Activated CD4-positive, alpha-beta memory T cell treated with anti-CD3 and anti-CD28 coated beads for 36 hours (primary cell): ENCODE measurements around the gene GATAD2B. TPM values are rescaled to one million over a fixed set of nuclear protein-coding genes. Genes with fewer than 3 reads are reported as not detected.
"Not testable (repeated sequence)": the region's sequence is repeated elsewhere in the genome, so short reads cannot be mapped to it uniquely, and the experiment has no call there.

Experiments
- CTCF ChIA-PET: fragments of 350-600 bp; sonication (Branson Sonifier 250); formaldehyde crosslinking; loops from one replicate; lab custom pipeline; 2021; ENCODE audit warnings: antibody characterized with exemption, inconsistent platforms; lab: Charles Lee
- POLR2A ChIA-PET: fragments of 350-600 bp; sonication (Branson Sonifier 250); formaldehyde crosslinking; loops from one replicate; lab custom pipeline; 2021; ENCODE audit warnings: antibody characterized with exemption; lab: Charles Lee
- DNase-seq: peaks from one replicate; pipeline ENCODE4 v3.0.0-alpha.2; 2020
- H3K27ac Mint-ChIP-seq: one replicate; pipeline ENCODE4 v1.8.0; 2021; ENCODE audit warnings: mixed read lengths
- H3K27me3 Mint-ChIP-seq: one replicate; pipeline ENCODE4 v1.8.0; 2021; ENCODE audit warnings: mixed read lengths
- H3K36me3 Mint-ChIP-seq: one replicate; pipeline ENCODE4 v1.8.0; 2021; ENCODE audit warnings: mixed read lengths
- H3K4me1 Mint-ChIP-seq: one replicate; pipeline ENCODE4 v1.8.0; 2021; ENCODE audit warnings: low read depth, mixed read lengths
- H3K4me3 Mint-ChIP-seq: one replicate; pipeline ENCODE4 v1.8.0; 2021; ENCODE audit warnings: mild to moderate bottlenecking, mixed read lengths
- H3K9me3 Mint-ChIP-seq: one replicate; pipeline ENCODE4 v1.8.0; 2021; ENCODE audit warnings: mixed read lengths
- intact Hi-C: fragments of 100-400 bp; cut with micrococcal nuclease; formaldehyde crosslinking; loops from one replicate; pipeline ENCODE4 v1.15.1; 2023
- total RNA-seq, 2 experiments: library from RNA; stranded (reverse); gene quantifications; one replicate each; pipeline ENCODE4 v1.2.3, GENCODE V29; 2021

GATAD2B gene
- total RNA-seq, 2 experiments from 2014 or later = 66.4 to 67.9 TPM

DNA sequence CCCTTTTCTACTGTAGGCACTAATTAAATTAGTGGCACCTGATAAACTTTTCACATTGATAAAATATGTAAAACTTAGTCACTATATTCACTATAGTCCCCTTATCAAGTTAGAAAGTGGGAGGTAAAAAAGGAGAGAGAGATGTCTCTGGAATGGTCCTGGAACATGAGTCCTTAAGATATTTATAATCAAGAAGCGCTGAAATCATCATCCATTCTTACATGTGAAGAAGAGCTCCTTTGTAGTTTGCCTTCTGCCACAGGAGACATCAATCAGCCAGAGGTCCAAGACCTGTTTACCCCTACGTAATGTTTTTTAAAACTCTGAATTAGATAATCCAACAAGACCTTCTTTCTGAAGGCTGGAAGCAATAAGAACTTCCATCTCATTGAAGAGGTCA, 65.3 kb downstream of the GATAD2B start:
- ChIA-PET CTCF (no interaction called here), POLR2A (interaction anchor here (0.6 kb wide), 1 partner anchor 36 kb away, joined by 3 read pairs; no protein-coding TSS in a partner anchor)
- no peaks in the 10 kb centered on the region for H3K9me3 Mint-ChIP-seq
- no peak overlapping the region for H3K27ac Mint-ChIP-seq
- H3K27me3 Mint-ChIP-seq = no peaks in the 10 kb centered on the region
- peaks cover 12% of the 10 kb centered on the region for H3K36me3 Mint-ChIP-seq
- no peak overlapping the region for H3K4me3 Mint-ChIP-seq
- intact Hi-C loops = no loop called here
- DNase-seq = no peak
- peaks cover 17% of the 10 kb centered on the region for H3K4me1 Mint-ChIP-seq

GRCh38 chr1:153856763-153857162, 66.0 kb downstream of the GATAD2B start:
- POLR2A ChIA-PET = no interaction called here
- H3K36me3 Mint-ChIP-seq = peaks cover 19% of the 10 kb centered on the region
- no peak for DNase-seq
- intact Hi-C loops = no loop called here
- H3K4me3 Mint-ChIP-seq = no peak overlapping the region
- H3K9me3 Mint-ChIP-seq = no peaks in the 10 kb centered on the region
- H3K27me3 Mint-ChIP-seq = no peaks in the 10 kb centered on the region
- H3K27ac Mint-ChIP-seq = no peak overlapping the region
- peaks cover 22% of the 10 kb centered on the region for H3K4me1 Mint-ChIP-seq
- CTCF ChIA-PET = no interaction called here

DNA sequence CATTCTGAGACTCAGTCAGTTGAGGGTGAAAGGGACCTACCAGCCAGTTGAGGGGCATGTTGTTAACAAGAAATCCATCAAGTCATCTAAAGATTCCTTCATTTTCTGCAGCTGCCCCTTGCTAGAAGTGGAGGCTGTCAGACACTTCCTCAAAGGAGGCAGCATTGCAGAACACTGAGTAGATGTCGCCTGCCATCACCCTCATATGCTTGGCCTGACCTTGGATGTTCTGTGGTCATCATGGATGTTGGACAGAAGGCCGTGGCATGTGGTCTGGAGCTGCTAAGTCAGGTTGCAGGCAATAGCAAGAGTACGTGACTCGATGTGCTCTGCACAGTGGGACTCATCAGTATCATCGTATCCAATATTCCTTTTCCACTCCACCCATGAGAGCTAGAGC, 70.6 kb downstream of the GATAD2B start:
- Mint-ChIP-seq H3K9me3 (no peaks in the 10 kb centered on the region), H3K27ac (no peak overlapping the region), H3K4me1 (peaks cover 35% of the 10 kb centered on the region), H3K4me3 (no peak overlapping the region), H3K27me3 (no peaks in the 10 kb centered on the region), H3K36me3 (peaks cover 19% of the 10 kb centered on the region)
- POLR2A ChIA-PET = no interaction called here
- no peak for DNase-seq
- CTCF ChIA-PET = interaction anchor here (1.1 kb wide), 1 partner anchor 70 kb away, joined by 3 read pairs; no protein-coding TSS in a partner anchor
- intact Hi-C loops = no loop called here

GRCh38 chr1:153849487-153850185, 73.1 kb downstream of the GATAD2B start:
- Mint-ChIP-seq H3K36me3 (peaks cover 22% of the 10 kb centered on the region), H3K4me3 (no peak overlapping the region), H3K9me3 (no peaks in the 10 kb centered on the region), H3K27ac (peak overlapping the region; percentile 83), H3K27me3 (no peaks in the 10 kb centered on the region), H3K4me1 (peaks cover 35% of the 10 kb centered on the region)
- ChIA-PET CTCF (interaction anchor here (0.5 to 1.3 kb wide), 2 partner anchors 52 to 418 kb away, joined by 3 to 4 read pairs; no protein-coding TSS in a partner anchor), POLR2A (interaction anchor here (0.9 to 1.6 kb wide), 3 partner anchors 14 to 95 kb away, joined by 3 to 7 read pairs (median 3); no protein-coding TSS in a partner anchor)
- peak; percentile 56 for DNase-seq
- intact Hi-C loops = loop anchor here (5.0 kb wide), 1 partner anchor 42 kb away; no protein-coding TSS in a partner anchor

DNA sequence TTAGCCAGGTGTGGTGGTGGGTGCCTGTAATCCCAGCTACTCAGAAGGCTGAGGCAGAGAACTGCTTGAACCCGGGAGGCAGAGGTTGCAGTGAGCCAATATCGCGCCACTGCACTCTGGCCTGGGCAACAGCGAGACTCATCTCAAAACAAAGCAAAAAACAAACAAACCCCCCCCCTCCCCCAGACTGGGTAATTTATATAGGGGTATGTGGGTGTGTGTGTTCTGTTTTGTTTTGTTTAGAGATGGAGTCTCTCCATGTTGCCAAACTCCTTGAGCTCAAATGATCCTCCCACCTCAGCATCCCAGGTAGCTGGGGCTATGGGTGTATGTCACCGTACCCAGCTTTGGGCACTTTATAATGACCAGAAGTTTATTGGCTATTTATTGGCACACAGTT, 74.0 kb downstream of the GATAD2B start:
- Mint-ChIP-seq H3K27ac (no peak overlapping the region), H3K4me1 (peaks cover 36% of the 10 kb centered on the region), H3K4me3 (no peak overlapping the region), H3K36me3 (peaks cover 25% of the 10 kb centered on the region), H3K27me3 (no peaks in the 10 kb centered on the region), H3K9me3 (no peaks in the 10 kb centered on the region)
- intact Hi-C loops = loop anchor here (5.0 kb wide), 1 partner anchor 42 kb away; no protein-coding TSS in a partner anchor
- no peak for DNase-seq
- CTCF ChIA-PET = interaction anchor here (1.1 kb wide), 1 partner anchor 172 kb away, joined by 3 read pairs; no protein-coding TSS in a partner anchor
- POLR2A ChIA-PET = no interaction called here

GRCh38 chr1:153845158-153845557, 77.6 kb downstream of the GATAD2B start:
- intact Hi-C loops = loop anchor here (5.0 kb wide), 1 partner anchor 38 kb away; no protein-coding TSS in a partner anchor

DNA sequence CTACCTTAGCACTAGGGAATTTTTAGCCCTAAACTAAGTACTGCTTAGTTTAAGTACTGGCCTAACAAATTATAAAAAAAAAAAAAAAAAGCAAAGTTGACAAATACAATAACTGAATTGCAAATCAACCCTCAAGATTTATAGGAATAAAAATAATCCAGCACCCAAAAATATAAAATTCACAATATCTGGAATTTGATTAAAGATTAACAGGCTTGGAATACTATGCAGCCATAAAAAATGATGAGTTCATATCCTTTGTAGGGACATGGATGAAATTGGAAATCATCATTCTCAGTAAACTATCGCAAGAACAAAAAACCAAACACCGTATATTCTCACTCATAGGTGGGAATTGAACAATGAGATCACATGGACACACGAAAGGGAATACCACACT, 78.4 kb downstream of the GATAD2B start:
- H3K4me3 Mint-ChIP-seq, intact Hi-C loops, H3K27ac Mint-ChIP-seq, CTCF ChIA-PET, H3K9me3 Mint-ChIP-seq, H3K27me3 Mint-ChIP-seq, DNase-seq, POLR2A ChIA-PET, H3K36me3 Mint-ChIP-seq: not testable (repeated sequence)
- peaks cover 28% of the 10 kb centered on the region for H3K4me1 Mint-ChIP-seq

More at GRCh38 chr1:153845158-153845557, 77.6 kb downstream of the GATAD2B start:
- Mint-ChIP-seq H3K27me3 (no peaks in the 10 kb centered on the region), H3K4me1 (peaks cover 34% of the 10 kb centered on the region), H3K36me3 (peaks cover 9% of the 10 kb centered on the region), H3K4me3 (no peak overlapping the region), H3K27ac (no peak overlapping the region), H3K9me3 (no peaks in the 10 kb centered on the region)
- ChIA-PET POLR2A (no interaction called here), CTCF (interaction anchor here (1.0 kb wide), 1 partner anchor 17 kb away, joined by 3 read pairs; no protein-coding TSS in a partner anchor)
- no peak for DNase-seq

DNA sequence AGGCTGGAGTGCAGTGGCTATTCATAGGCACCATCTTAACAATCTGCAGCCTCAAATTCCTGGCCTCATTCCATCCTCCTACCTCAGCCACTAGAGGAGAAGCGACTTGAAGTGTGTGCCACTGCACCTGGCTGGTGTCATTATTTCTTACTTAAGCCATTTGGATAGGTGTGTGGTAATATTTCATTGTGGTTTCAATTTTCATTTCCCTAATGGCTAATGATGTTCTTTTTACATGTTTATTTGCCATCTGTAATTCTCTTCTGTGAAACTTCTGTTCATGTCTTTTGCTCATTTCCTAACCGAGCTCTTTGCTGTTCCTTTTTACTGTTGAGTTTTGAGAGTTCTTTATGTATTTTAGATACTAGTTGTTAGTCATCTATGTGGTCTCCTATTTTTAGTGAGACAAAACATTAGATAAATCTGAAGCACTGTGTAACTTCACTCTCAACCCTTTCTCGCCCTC, 80.7 kb downstream of the GATAD2B start:
- Mint-ChIP-seq H3K9me3 (no peaks in the 10 kb centered on the region), H3K27ac (peak overlapping the region; percentile 15)

DNA sequence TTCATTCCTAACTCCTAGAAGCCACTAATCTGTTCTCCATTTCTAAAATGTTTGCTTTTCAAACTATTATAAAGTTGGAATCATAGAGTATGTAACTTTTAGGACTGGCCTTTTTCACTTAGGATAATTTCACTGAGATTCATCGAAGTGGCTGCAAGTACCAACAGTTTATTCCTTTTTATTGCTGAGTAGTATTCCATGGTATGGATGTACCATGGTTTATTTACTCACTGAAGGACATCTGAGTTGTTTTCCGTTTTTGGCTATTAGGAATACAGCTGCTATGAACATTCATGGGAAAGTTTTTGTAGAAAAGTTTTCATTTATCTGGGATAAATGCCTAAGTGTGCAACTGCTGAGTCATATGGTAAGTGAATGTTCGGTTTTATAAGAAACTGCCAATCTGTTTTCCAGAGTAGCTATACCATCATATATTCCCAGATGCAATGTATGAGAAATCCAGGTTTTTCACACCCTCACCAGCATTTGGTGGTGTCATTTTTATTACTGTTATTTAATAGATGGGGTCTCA, 81.2 kb downstream of the GATAD2B start:
- CTCF ChIA-PET = no interaction called here

More for the DNA sequence above, 80.7 kb downstream of the GATAD2B start:
- Mint-ChIP-seq H3K36me3 (peaks cover 9% of the 10 kb centered on the region), H3K4me1 (peaks cover 31% of the 10 kb centered on the region), H3K27me3 (no peaks in the 10 kb centered on the region), H3K4me3 (no peak overlapping the region)
- no peak for DNase-seq
- POLR2A ChIA-PET = no interaction called here
- intact Hi-C loops = no loop called here
- CTCF ChIA-PET = no interaction called here

GRCh38 chr1:153840774-153841173, 82.0 kb downstream of the GATAD2B start:
- POLR2A ChIA-PET, DNase-seq, intact Hi-C loops, H3K9me3 Mint-ChIP-seq, H3K36me3 Mint-ChIP-seq, H3K27ac Mint-ChIP-seq, H3K4me3 Mint-ChIP-seq, H3K27me3 Mint-ChIP-seq, CTCF ChIA-PET: not testable (repeated sequence)
- peaks cover 32% of the 10 kb centered on the region for H3K4me1 Mint-ChIP-seq

More for the DNA sequence above, 81.2 kb downstream of the GATAD2B start:
- intact Hi-C loops = no loop called here
- Mint-ChIP-seq H3K36me3 (peaks cover 9% of the 10 kb centered on the region), H3K27me3 (no peaks in the 10 kb centered on the region), H3K9me3 (no peaks in the 10 kb centered on the region), H3K27ac (peak overlapping the region; percentile 38), H3K4me3 (no peak overlapping the region), H3K4me1 (peaks cover 35% of the 10 kb centered on the region)
- DNase-seq = no peak
- POLR2A ChIA-PET = interaction anchor here (0.6 kb wide), 1 partner anchor 84 kb away, joined by 4 read pairs; no protein-coding TSS in a partner anchor

DNA sequence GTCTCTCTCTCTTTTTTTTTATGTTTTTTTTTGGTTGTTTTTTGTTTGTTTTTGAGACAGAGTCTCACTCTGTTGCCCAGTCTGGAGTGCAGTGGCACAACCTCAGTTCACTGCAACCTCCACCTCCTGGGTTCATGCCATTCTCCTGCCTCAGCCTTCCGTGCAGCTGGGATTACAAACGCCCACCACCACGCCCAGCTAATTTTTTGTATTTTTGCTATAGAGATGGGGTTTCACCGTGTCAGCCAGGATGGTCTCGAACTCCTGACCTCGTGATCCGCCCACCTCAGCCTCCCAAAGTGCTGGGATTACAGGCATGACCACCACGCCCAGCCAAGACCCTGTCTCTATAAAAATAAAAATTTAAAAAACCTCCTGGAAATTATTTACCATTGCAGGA, 88.8 kb downstream of the GATAD2B start:
- CTCF ChIA-PET, H3K36me3 Mint-ChIP-seq, POLR2A ChIA-PET, H3K27me3 Mint-ChIP-seq, intact Hi-C loops, H3K4me3 Mint-ChIP-seq, DNase-seq, H3K9me3 Mint-ChIP-seq, H3K27ac Mint-ChIP-seq: not testable (repeated sequence)
- peaks cover 15% of the 10 kb centered on the region for H3K4me1 Mint-ChIP-seq

DNA sequence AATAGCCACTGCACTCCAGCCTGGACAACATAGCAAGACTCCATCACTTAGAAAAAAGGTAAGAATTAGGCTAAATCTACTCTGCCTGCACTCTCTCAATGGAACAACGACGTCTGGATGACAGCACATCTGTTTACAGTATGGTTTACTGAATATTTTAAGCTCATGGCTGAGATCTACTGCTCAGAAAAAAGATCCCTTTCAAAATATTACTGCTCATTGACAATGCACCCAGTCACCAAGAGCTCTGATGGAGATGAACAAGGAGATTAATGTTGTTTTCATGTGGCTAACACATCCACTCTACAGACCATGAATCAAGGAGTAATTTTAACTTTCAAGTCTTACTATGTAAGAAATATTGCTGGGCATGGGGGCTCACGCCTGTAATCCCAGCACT, 89.6 kb downstream of the GATAD2B start:
- H3K27me3 Mint-ChIP-seq = no peaks in the 10 kb centered on the region
- ChIA-PET POLR2A (no interaction called here), CTCF (interaction anchor here (1.2 kb wide), 1 partner anchor 113 kb away, joined by 4 read pairs; the partner anchor contains the start of gene DENND4B)
- no peak overlapping the region for H3K4me3 Mint-ChIP-seq
- no peak for DNase-seq
- intact Hi-C loops = no loop called here
- no peaks in the 10 kb centered on the region for H3K9me3 Mint-ChIP-seq
- H3K4me1 Mint-ChIP-seq = peaks cover 13% of the 10 kb centered on the region
- peaks cover 3% of the 10 kb centered on the region for H3K36me3 Mint-ChIP-seq
- H3K27ac Mint-ChIP-seq = no peak overlapping the region
